KMS-11 (cell line): Measurements from ENCODE around the gene ORAI3.

Experiments
- H2AFZ ChIP-seq: fragments of 200-600 bp; sonication (generic); 2 replicates; pipeline ENCODE4 v1.6.1; 2016; ENCODE audit warnings: antibody characterized with exemption, mixed run types, low read depth
- H3K27ac ChIP-seq: fragments of 200-600 bp; sonication (generic); 2 replicates; pipeline ENCODE4 v1.6.1; 2016; ENCODE audit warnings: mild to moderate bottlenecking, mixed run types
- H3K27me3 ChIP-seq: fragments of 200-600 bp; sonication (generic); 2 replicates; pipeline ENCODE4 v1.6.1; 2017; ENCODE audit warnings: mild to moderate bottlenecking, low read depth, mixed run types, moderate library complexity; ENCODE audit not compliant: insufficient read depth
- H3K36me3 ChIP-seq: fragments of 200-600 bp; sonication (generic); 2 replicates; pipeline ENCODE4 v1.6.1; 2017; ENCODE audit warnings: mild to moderate bottlenecking, mixed run types; ENCODE audit not compliant: insufficient read depth
- H3K4me1 ChIP-seq: fragments of 200-600 bp; sonication (generic); 2 replicates; pipeline ENCODE4 v1.6.1; 2016; ENCODE audit warnings: mild to moderate bottlenecking, low read depth, mixed run types; ENCODE audit not compliant: poor library complexity, severe bottlenecking
- H3K4me2 ChIP-seq: fragments of 200-600 bp; sonication (generic); 2 replicates; pipeline ENCODE4 v1.7.0; 2016; ENCODE audit warnings: mild to moderate bottlenecking, mixed run types
- H3K4me3 ChIP-seq: fragments of 200-600 bp; sonication (generic); IDR thresholded peaks from 2 replicates; pipeline ENCODE4 v1.6.1; 2017; ENCODE audit warnings: low read depth, low read length, mixed read lengths; ENCODE audit not compliant: insufficient read depth
- H3K79me2 ChIP-seq: fragments of 200-600 bp; sonication (generic); 2 replicates; pipeline ENCODE4 v1.6.1; 2016; ENCODE audit warnings: low read depth, mixed run types; ENCODE audit not compliant: insufficient read depth
- H3K9ac ChIP-seq: fragments of 200-600 bp; sonication (generic); 2 replicates; pipeline ENCODE4 v1.6.1; 2016; ENCODE audit warnings: mild to moderate bottlenecking, mixed run types
- H4K20me1 ChIP-seq: fragments of 200-600 bp; sonication (generic); 2 replicates; pipeline ENCODE4 v1.6.1; 2016; ENCODE audit warnings: mild to moderate bottlenecking, mixed run types; ENCODE audit not compliant: insufficient read depth
- TF ChIP-seq, protein P1 (sequence below): fragments of 200-600 bp; sonication (generic); conservative IDR thresholded peaks from 2 replicates; pipeline ENCODE4 v1.6.1; 2017; ENCODE audit warnings: low read depth, mild to moderate bottlenecking, antibody characterized with exemption, low read length, moderate library complexity, mixed read lengths

The ORAI3 gene

DNA sequence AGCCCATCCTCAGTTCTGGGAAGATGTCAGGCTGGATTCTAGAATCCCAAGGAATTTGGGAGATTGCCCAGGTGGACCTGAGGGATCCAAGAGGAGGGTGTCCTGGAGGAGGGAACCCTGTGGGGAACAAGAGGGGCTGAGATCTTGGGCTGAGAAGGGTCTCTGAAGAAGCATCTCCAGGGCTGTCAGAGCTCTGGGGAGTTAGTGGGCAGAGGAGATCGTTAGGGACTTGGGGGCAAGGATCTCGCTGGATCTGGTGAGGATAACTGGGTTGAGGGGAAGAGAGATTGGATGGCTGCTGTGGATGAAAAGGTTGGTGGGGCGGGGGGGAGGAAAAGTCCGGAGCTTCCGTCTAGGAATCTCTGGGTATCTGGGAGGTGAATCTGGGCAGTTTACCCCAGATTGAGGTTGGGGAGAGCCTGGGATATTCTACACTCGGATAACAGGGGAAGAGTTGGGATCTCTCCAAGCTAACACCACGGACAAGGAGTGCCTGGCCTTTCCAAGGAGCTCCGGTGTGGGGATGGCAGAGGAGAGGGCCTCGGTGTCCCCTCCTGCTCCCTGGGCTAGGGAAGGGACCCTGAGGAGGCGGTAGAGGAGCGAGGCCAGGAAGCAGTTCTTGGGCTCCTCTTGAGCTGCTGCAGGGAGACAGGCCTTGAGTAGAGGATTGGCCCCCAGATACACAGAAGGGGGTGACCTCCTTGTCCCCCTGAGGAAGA is 23.8 kb upstream of the ORAI3 start:
- TF ChIP-seq, protein P1, sequence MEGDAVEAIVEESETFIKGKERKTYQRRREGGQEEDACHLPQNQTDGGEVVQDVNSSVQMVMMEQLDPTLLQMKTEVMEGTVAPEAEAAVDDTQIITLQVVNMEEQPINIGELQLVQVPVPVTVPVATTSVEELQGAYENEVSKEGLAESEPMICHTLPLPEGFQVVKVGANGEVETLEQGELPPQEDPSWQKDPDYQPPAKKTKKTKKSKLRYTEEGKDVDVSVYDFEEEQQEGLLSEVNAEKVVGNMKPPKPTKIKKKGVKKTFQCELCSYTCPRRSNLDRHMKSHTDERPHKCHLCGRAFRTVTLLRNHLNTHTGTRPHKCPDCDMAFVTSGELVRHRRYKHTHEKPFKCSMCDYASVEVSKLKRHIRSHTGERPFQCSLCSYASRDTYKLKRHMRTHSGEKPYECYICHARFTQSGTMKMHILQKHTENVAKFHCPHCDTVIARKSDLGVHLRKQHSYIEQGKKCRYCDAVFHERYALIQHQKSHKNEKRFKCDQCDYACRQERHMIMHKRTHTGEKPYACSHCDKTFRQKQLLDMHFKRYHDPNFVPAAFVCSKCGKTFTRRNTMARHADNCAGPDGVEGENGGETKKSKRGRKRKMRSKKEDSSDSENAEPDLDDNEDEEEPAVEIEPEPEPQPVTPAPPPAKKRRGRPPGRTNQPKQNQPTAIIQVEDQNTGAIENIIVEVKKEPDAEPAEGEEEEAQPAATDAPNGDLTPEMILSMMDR, result no peak
- H4K20me1 ChIP-seq, result no peaks in the 10 kb centered on the region
- no peak overlapping the region for H3K4me3 ChIP-seq
- H2AFZ ChIP-seq, result no peak overlapping the region
- H3K36me3 ChIP-seq, result no peaks in the 10 kb centered on the region
- no peak overlapping the region for H3K4me2 ChIP-seq
- H3K27me3 ChIP-seq, result no peaks in the 10 kb centered on the region
- peaks cover 3% of the 10 kb centered on the region for H3K4me1 ChIP-seq
- no peaks in the 10 kb centered on the region for H3K79me2 ChIP-seq
- no peak overlapping the region for H3K27ac ChIP-seq
- H3K9ac ChIP-seq, result no peak overlapping the region

DNA sequence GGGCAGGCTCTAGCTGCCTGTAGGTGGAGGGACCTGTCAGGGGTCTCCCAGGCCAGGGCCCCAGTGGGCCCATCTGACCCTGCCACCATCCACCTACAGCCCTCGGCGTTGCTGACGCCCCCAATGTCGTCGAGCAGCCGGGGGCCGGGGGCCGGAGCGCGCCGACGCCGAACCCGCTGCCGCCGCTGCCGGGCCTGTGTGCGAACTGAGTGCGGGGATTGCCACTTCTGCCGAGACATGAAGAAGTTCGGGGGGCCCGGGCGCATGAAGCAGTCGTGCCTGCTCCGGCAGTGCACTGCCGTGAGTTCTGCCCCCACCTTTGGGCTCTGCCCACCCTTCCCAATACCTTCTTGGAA is 23.3 kb upstream of the ORAI3 start:
- Histone ChIP-seq H3K4me2 (no peak overlapping the region), H3K4me1 (peaks cover 3% of the 10 kb centered on the region), H3K79me2 (no peaks in the 10 kb centered on the region), H4K20me1 (no peaks in the 10 kb centered on the region), H2AFZ (no peak overlapping the region), H3K36me3 (no peaks in the 10 kb centered on the region), H3K4me3 (no peak overlapping the region), H3K9ac (no peak overlapping the region), H3K27ac (no peak overlapping the region), H3K27me3 (no peaks in the 10 kb centered on the region)
- TF ChIP-seq, protein P1, result no peak

DNA sequence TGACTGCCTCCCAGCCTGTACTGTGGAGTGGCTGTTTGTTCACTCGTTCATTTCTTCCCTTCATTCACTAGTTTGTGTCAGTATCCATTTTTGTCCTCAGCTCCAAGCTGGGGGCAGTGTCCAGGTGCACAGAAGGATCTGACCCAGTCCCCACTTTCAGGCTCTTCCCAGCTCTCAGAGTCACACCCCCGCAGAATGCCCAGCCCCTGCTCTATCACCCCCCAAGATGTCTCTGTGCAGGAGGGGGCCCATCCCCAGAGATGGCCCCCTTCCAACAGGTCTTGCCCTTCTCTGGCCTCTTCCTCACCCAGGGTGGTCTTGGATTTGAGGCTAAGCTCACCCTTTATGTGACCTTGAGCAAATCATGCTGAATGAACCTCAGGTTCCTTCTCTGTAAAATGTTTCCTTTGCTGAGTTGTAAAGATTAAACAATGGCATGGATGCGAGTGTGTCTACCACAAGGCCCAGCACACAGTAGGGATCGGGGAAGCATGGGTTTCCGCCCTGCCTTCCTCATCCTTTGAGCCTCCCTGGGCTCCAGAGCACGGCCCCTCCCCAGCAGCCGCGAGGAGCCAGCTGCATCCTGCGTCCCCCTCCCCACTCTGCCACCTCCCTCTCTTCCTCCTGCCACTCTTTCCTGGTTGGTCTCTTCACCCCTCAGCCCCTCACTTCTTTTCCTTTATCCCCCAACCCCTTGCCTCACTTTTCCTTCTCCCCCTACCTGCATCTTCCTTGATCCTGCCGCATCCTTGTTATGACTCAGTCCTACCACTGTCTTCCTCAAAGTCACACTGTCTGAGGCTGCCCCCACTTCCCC is 22.7 kb upstream of the ORAI3 start:
- Histone ChIP-seq H3K4me3 (no peak overlapping the region), H3K27me3 (no peaks in the 10 kb centered on the region), H3K9ac (no peak overlapping the region), H3K27ac (no peak overlapping the region), H4K20me1 (no peaks in the 10 kb centered on the region), H3K4me1 (peaks cover 3% of the 10 kb centered on the region), H3K79me2 (no peaks in the 10 kb centered on the region), H3K4me2 (no peak overlapping the region), H3K36me3 (no peaks in the 10 kb centered on the region), H2AFZ (no peak overlapping the region)
- TF ChIP-seq, protein P1, result no peak

DNA sequence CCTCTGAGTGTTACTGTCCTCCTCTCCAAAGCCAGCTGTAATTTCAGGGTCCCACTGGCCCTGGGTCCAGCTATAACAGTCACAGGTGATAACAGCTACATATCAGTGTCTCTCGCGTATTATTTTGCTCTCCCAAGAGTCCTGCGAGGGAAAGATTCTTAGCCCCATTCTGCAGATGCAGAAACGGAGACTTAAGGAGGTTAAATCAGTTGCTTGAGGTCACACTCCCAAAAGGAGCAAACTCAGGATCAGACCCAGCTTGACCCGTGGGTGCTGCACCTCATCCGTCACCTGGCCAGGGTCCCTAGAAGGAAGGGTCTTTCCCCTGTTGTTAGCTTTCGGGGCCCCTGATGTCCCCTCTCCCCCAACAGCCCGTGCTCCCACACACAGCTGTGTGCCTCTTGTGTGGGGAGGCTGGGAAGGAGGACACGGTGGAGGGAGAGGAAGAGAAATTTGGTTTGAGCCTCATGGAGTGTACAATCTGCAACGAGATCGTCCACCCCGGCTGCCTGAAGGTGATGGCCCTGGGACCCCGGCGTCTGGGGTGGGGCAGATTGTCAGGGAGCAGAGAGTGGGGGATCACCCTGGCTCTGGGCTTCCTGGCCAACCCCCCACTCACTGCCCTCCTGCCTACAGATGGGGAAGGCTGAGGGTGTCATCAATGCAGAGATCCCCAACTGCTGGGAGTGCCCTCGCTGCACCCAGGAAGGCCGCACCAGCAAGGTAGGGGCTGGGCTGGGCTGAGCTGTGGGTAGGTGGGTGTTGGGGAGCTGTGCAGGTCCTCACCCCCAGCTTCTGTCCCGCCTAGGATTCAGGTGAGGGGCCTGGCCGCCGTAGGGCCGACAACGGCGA is 21.7 kb upstream of the ORAI3 start:
- TF ChIP-seq, protein P1, result no peak
- no peaks in the 10 kb centered on the region for H3K36me3 ChIP-seq
- H3K4me2 ChIP-seq, result no peak overlapping the region
- H3K27ac ChIP-seq, result no peak overlapping the region
- H3K4me3 ChIP-seq, result no peak overlapping the region
- no peaks in the 10 kb centered on the region for H3K4me1 ChIP-seq
- no peak overlapping the region for H2AFZ ChIP-seq
- H3K27me3 ChIP-seq, result no peaks in the 10 kb centered on the region
- no peaks in the 10 kb centered on the region for H4K20me1 ChIP-seq
- no peaks in the 10 kb centered on the region for H3K79me2 ChIP-seq
- H3K9ac ChIP-seq, result no peak overlapping the region
